NOMO-1 treated with dmso at 0.1 percent for 144 hours (cell line): ENCODE results near the gene ALOX12.

Experiments used
- DNase-seq: peaks from one replicate; lab custom pipeline; 2025; ENCODE audit not compliant: unreplicated experiment; lab: John Stamatoyannopoulos, UW

The ALOX12 gene

DNA sequence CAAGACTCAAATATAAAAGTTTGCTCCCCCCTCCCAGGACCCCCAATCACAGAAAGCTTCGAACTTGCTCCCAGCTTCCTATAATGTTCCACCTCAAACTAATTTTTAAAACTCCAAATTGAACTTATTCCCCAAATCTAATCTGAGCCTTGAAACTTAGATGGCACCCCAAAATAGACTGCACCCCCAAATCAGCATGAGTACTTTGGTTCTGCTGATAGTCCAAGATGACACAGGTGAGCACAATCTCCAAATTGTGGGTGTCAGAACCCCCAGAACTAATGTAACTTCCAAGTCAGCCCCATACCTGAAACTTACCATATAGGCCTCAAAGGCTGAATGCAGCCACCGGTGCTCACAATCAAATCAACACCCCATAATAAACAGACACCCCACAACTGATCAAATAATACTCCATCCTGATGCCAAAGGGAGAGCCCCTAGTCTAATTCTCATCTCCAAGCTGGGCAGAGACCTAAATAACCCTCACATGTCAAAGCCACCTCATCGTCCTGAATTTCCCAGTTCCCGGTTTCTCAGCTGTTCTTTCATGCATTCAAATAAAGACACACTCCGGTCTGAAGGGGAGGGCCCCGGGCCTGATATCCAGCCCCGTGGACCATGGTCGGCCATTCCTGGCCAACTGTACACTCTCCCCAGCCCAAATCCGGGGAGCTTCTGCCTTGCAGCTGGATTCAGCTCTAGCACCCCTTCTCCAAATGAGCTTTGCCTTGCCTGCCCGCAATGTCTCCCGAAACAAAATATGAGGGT is 25.2 kb downstream of the ALOX12 start:
- DNase-seq: no peak

GRCh38 chr17:7021993-7022778 is 26.3 kb downstream of the ALOX12 start:
- peak; percentile 57 for DNase-seq

DNA sequence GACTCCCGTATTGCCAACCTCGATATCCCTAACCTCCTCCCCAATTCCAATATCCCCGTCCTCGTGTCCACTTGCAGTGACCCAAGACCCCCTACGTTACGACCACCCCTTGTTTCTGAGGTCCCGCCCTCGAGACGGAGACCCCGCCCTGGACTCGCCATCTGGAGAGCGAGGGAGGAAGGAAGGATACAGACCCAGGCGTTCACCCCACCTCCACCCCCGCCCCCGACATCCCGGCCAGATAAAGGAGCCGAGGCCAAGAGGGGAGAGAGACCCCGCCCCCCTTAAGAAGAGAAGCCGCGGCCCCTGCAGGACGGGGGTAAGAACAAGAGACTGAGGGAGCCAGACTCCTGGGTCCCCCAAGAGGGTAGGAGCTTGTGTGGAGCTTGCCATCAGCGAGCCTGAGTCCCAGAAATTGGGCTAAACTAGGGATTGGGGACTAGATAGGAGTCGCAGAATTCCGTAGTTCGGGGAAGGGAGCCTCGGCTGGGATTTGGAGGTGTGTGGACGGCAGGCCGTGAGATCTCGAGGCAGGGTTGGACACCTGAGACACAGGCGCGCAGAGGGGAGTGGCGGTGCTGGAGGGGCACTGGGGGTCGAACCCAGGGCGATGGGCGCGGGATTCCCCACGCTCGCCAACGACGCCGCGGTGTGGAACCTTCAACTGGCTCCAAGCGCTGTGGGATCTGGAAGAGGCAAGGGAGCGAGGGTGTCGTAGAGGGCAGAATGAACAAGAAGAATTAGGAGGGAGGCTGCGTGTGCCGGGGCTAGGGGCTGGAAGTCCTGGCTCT is 27.1 kb downstream of the ALOX12 start, which contains the start of gene BCL6B:
TSS of gene BCL6B (plus strand) at position 270 of the 791 bp plus-strand sequence. CDS start 622 bp downstream, outside the sequence.
- no peak for DNase-seq

DNA sequence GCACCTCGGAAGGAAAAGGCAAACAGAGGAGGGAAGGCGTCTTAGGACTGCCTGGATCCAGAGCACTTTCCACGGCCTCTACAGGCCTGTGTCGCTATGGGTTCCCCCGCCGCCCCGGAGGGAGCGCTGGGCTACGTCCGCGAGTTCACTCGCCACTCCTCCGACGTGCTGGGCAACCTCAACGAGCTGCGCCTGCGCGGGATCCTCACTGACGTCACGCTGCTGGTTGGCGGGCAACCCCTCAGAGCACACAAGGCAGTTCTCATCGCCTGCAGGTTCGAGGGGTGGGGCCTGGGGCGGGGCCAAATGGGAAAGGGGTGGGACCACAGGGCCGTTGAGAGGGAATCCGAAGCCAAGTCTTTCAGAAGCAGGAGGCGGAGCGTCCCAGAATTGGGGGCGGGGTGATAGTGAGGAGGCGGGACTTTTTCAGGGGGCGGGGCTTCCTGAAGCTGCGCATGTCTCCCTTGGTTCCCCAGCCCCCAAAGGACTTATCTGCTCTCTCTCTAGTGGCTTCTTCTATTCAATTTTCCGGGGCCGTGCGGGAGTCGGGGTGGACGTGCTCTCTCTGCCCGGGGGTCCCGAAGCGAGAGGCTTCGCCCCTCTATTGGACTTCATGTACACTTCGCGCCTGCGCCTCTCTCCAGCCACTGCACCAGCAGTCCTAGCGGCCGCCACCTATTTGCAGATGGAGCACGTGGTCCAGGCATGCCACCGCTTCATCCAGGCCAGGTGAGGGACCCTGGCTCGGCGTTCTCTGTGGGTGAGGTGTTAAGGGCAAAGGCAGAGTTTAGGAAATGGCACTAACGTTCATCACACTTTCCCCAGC is 27.9 kb downstream of the ALOX12 start:
- peak; percentile 61 for DNase-seq

DNA sequence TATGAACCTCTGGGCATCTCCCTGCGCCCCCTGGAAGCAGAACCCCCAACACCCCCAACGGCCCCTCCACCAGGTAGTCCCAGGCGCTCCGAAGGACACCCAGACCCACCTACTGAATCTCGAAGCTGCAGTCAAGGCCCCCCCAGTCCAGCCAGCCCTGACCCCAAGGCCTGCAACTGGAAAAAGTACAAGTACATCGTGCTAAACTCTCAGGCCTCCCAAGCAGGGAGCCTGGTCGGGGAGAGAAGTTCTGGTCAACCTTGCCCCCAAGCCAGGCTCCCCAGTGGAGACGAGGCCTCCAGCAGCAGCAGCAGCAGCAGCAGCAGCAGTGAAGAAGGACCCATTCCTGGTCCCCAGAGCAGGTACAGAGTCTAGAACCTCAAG is 28.5 kb downstream of the ALOX12 start:
- no peak for DNase-seq

GRCh38 chr17:7025245-7025644 is 29.4 kb downstream of the ALOX12 start:
- DNase-seq: no peak

DNA sequence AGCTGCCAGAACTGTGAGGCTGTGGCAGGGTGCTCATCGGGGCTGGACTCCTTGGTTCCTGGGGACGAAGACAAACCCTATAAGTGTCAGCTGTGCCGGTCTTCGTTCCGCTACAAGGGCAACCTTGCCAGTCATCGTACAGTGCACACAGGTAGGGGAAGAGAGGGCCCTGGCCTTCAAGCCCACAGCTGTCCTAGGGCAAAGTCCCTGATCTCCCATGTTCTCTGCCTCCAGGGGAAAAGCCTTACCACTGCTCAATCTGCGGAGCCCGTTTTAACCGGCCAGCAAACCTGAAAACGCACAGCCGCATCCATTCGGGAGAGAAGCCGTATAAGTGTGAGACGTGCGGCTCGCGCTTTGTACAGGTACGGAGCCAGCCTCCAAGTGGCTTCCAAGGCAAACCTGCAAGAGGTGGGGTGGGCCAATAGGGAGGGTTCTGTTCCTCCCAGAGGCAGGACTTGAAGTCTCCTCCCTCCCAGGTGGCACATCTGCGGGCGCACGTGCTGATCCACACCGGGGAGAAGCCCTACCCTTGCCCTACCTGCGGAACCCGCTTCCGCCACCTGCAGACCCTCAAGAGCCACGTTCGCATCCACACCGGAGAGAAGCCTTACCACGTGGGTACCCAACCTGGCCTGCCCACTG is 30.7 kb downstream of the ALOX12 start:
- DNase-seq: no peak

DNA sequence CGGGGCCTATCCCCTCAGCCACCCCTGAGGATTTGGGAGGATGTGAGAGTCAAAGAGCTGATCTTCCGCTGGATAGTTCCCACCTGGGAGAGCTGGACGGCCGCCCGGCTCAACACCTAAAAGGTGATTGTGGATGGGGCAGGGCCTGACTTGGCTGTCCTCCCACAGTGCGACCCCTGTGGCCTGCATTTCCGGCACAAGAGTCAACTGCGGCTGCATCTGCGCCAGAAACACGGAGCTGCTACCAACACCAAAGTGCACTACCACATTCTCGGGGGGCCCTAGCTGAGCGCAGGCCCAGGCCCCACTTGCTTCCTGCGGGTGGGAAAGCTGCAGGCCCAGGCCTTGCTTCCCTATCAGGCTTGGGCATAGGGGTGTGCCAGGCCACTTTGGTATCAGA is 31.5 kb downstream of the ALOX12 start:
- no peak for DNase-seq

GRCh38 chr17:7029096-7029495 is 33.2 kb downstream of the ALOX12 start:
- no peak for DNase-seq

GRCh38 chr17:7029659-7030058 is 33.8 kb downstream of the ALOX12 start:
- no peak for DNase-seq

- DNase-seq: no peak
Measured at GRCh38 chr17:7034955-7035590, 39.2 kb downstream of the ALOX12 start.

DNA sequence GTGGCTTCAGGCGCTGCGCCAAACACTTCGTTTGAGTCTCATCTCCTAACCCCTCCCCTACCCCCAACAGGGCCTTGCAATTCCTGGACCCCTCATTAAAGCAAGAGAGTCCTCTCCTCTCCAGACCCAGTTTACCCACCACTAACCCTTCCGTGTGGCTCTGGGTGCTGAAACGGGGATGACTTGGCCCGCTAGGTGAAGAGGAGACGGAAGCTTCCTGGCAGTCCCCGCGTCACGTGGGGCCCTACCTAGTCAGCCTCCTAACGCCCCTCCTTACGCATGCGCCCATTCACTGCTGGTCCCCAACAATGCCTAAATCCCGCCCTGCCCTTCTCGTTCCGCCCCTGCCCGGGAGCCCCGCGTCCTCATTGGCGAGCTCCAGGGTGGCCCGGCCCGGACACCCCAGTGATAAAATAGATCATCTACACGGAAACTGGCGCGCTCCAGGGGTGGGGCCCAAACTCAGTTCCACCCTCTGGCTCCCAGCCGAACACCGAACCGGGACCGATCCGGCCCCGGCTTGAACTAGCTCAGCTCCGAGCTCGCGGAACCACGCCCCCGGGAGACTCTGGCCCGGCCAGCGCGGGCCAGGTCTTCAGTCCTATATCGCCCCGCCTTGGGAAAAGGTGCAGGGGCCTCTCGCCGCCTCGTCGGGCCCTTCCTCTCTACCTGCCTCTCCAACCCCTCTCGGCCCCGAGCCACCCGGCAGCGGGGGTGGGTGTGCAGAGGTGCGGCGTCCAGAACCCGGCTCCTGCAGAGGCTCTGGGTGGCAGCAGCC is 39.9 kb downstream of the ALOX12 start, which contains the start of gene SLC16A13:
TSS of gene SLC16A13 (plus strand) at position 425 of the 778 bp plus-strand sequence. CDS start 368 bp downstream, outside the sequence.
- DNase-seq: peak; percentile 94

DNA sequence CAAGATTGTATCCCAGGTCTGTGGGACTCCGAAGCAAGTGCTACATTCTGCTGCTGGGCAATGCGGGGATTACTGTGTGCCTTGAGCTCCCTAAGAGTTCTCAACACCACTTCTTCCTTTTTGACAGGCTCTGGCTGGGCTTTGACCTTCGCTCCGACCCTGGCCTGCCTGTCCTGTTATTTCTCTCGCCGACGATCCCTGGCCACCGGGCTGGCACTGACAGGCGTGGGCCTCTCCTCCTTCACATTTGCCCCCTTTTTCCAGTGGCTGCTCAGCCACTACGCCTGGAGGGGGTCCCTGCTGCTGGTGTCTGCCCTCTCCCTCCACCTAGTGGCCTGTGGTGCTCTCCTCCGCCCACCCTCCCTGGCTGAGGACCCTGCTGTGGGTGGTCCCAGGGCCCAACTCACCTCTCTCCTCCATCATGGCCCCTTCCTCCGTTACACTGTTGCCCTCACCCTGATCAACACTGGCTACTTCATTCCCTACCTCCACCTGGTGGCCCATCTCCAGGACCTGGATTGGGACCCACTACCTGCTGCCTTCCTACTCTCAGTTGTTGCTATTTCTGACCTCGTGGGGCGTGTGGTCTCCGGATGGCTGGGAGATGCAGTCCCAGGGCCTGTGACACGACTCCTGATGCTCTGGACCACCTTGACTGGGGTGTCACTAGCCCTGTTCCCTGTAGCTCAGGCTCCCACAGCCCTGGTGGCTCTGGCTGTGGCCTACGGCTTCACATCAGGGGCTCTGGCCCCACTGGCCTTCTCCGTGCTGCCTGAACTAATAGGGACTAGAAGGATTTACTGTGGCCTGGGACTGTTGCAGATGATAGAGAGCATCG is 42.4 kb downstream of the ALOX12 start:
- no peak for DNase-seq

- no peak for DNase-seq
Measured at GRCh38 chr17:7039832-7040231, 44.0 kb downstream of the ALOX12 start.

GRCh38 chr17:7041607-7042500 is 46.0 kb downstream of the ALOX12 start:
- no peak for DNase-seq

DNA sequence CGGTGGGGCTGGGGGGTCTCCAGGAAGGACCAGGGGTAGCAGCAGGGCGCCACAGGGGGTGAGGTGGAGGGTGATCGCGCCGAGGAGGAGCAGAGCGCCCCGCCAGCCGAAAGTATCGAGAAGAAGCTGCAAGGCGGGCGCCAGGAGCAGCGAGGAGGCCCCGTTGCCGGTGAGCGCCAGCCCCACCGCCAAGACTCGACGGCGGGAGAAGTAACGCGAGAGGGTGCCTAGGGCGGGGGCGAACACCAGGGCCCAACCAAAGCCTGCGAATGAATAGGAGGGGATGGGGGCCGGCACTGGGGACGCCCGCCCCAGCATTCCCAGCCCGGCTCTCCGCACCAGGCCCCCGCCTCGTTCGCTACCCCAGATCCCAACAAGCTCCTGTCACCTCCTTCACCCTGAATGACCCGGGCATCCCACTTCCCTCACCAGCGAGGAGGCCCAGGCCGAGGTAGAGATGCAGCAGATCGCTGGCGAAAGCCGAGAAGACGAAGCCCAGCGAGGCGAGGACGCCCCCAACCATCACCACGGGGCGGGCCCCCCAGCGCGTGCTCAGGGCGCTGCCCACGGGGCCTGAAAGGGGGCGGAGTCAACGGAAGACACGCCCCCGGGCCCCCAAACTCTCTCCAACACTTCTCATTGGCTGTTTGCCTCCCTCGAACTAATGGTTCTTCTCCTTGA is 46.8 kb downstream of the ALOX12 start:
- no peak for DNase-seq
